Aorta (tissue), 5 donors: ENCODE results near the gene SRSF2. TPM values are rescaled to one million over a fixed set of nuclear protein-coding genes. Genes with fewer than 3 reads are reported as not detected.
"Not testable (repeated sequence)": the region's sequence is repeated elsewhere in the genome, so short reads cannot be mapped to it uniquely, and the experiment has no call there.

Experiments used
- ATAC-seq: fragments of 200-7000 bp; cut with Tn5 transposase; one replicate; pipeline ENCODE4 v1.9.1; 2022; ENCODE audit warnings: moderate library complexity; ENCODE audit not compliant: low FRiP score
- DNase-seq, 2 donors: peaks; one replicate each; pipeline ENCODE4 v3.0.0-alpha.2; 2020
- H3K27ac ChIP-seq, 2 donors: one replicate each; pipeline ENCODE4 v1.5.1; 2013; ENCODE audit warnings: low read length in 2 of 2, mild to moderate bottlenecking in 2 of 2, moderate library complexity in 2 of 2, control low read depth in 1 of 2, inconsistent platforms in 1 of 2, low read depth in 1 of 2
- H3K27me3 ChIP-seq, 2 donors: one replicate each; pipeline ENCODE4 v1.6.1; 2013; ENCODE audit warnings: control low read depth in 1 of 2, low read length in 1 of 2, mild to moderate bottlenecking in 1 of 2, moderate library complexity in 1 of 2; ENCODE audit not compliant: insufficient read depth in 2 of 2, control insufficient read depth in 1 of 2
- H3K36me3 ChIP-seq, 2 donors: one replicate each; pipeline ENCODE4 v1.6.1; 2013; ENCODE audit warnings: control low read depth in 1 of 2, low read length in 1 of 2, mild to moderate bottlenecking in 1 of 2; ENCODE audit not compliant: insufficient read depth in 2 of 2, control insufficient read depth in 1 of 2
- H3K4me1 ChIP-seq, 2 donors: one replicate each; pipeline ENCODE4 v1.6.1; 2013; ENCODE audit warnings: low read length in 2 of 2, control low read depth in 1 of 2, mild to moderate bottlenecking in 1 of 2, moderate library complexity in 1 of 2; ENCODE audit not compliant: insufficient read depth in 2 of 2, control insufficient read depth in 1 of 2
- H3K4me3 ChIP-seq, 2 donors: one replicate each; pipeline ENCODE4 v1.5.1; 2013; ENCODE audit warnings: low read length in 2 of 2, control low read depth in 1 of 2, mild to moderate bottlenecking in 1 of 2
- H3K9me3 ChIP-seq: one replicate; pipeline ENCODE4 v1.6.1; 2013; ENCODE audit warnings: mild to moderate bottlenecking, low read length; ENCODE audit not compliant: control insufficient read depth
- WGBS, 2 donors: extraction: QIAGEN DNeasy Blood & Tissue Kit; methylation state at CpG; one replicate each; pipeline ENCODE4 v1.1.7; 2013; 5-methylcytosine and 5-hydroxymethylcytosine counted together
- intact Hi-C, 2 donors: fragments of 100-400 bp; cut with DNase I; formaldehyde crosslinking; loops; one replicate each; pipeline versions ENCODE4 v1.14.2 to v1.15.0; 2022
- polyA plus RNA-seq, 2 donors: library from polyadenylated mRNA; stranded (reverse); fragments of 200-250 nt; gene quantifications; one replicate each; pipeline ENCODE4 v1.2.3, GENCODE V29; 2013
- total RNA-seq, 2 donors: library from RNA; stranded (reverse); fragmentation: NEBNext Ultra II Directional; extraction: Animal tissue kit (Norgen Biotek cat#: 25700); gene quantifications; one replicate each; pipeline ENCODE4 v1.2.1, GENCODE V29; 2021
- donor health status: healthy with polysubstance abuse.
- donor health status: Bipolar disorder and iron deficiency.
- donor health status: DM: no; HTN: no; CAD: no.
- donor health status: DM: no; HTN: no; CAD: no.
- donor health status: DM: yes; HTN: yes; CAD: no.

The SRSF2 gene
- total and polyA plus RNA-seq, 4 donors: 64.4 to 152 (median 134) TPM

DNA sequence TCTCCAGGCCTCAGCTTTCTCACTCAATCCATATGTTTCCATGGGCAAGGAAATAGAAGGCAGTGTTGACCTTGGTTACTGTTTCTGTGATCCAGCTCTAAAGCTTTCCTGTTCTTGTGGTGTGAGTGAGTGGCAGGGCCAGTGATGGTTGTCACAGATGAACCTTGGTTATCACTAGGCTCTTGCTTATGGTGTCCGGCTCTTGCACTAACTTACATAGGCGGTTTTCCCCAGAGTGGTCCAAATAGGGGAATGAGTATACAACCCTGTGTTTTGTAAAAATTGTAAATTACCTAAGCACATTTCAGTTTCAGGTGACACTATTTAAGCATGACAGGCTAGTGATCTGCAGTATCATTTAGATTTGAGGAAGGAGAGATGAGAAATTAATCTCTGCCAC, 7.6 kb upstream of the SRSF2 start:
- intact Hi-C loops: no loop called here
- Histone ChIP-seq H3K4me1 (no peaks in the 10 kb centered on the region), H3K4me3 (no peak overlapping the region), H3K27me3 (no peaks in the 10 kb centered on the region), H3K27ac (no peak overlapping the region), H3K36me3 (peaks cover 4 to 8% of the 10 kb centered on the region in 2 donors), H3K9me3 (no peaks in the 10 kb centered on the region)
- DNase-seq: no peak
- ATAC-seq: no peak
- WGBS, 2 donors: 72 to 97% methylated on average over 2 of the region's 2 CpGs

DNA sequence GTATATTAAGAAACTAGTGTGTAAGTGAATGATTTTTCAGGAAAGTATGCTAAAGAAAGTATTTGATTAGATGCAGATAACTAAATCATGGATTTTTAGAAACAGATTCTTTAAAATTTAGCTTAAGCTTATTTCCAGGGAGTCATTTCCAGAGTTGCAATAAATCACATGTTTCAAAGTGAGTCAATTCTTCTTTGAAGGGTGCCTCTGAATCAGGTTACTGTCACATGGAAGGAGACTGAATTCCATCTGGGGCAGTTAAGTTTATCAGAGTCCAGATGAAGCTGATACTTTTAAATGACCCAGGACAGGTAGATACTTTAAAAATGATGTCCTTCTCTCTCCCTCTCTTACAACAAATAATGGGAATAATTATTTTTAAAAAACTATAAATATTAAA, 5.8 kb upstream of the SRSF2 start:
- Histone ChIP-seq H3K4me3 (no peak overlapping the region), H3K27me3 (no peaks in the 10 kb centered on the region), H3K9me3 (no peaks in the 10 kb centered on the region), H3K4me1 (no peaks in the 10 kb centered on the region), H3K36me3 (peaks cover 4 to 8% of the 10 kb centered on the region in 2 donors), H3K27ac (no peak overlapping the region)
- DNase-seq (no peak), ATAC-seq (no peak)
- intact Hi-C loops: no loop called here

DNA sequence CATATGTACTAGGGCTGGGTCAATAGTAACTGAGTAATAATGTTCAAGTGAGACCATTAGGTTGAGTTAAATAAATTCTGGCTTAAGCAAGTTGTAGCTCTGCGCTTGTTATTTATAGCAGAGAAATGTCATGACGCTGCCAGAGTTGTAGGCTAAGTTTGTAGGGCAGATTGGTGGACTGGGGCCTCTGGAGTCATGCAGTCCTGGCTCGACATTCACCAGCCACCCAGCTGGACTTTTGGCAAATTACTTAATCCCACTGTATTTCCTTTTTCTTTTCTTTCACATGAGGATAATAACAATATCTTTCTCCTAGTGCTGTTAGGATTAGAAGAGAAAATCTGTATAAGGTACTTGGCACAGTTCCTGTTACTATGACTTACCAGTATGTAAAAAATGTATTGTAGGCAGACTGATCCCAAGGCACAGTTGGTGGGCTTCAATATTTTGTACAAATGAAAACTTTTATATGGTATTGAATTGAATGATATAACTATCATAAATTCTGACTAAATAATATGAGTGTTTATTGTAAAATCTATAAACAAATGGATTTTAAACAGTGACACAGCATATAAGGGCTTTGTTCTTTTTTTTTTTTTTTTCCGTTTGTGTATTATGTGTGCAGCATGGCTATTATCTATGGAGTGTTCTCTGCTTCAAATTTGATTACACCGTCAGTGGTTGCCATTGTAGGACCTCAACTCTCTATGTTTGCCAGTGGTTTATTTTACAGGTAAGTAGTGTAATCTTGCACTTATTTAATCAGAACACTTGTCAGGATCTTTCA, 3.4 kb upstream of the SRSF2 start:
- Histone ChIP-seq H3K27ac (no peak overlapping the region), H3K4me3 (no peak overlapping the region), H3K36me3 (peaks cover 4 to 8% of the 10 kb centered on the region in 2 donors)

DNA sequence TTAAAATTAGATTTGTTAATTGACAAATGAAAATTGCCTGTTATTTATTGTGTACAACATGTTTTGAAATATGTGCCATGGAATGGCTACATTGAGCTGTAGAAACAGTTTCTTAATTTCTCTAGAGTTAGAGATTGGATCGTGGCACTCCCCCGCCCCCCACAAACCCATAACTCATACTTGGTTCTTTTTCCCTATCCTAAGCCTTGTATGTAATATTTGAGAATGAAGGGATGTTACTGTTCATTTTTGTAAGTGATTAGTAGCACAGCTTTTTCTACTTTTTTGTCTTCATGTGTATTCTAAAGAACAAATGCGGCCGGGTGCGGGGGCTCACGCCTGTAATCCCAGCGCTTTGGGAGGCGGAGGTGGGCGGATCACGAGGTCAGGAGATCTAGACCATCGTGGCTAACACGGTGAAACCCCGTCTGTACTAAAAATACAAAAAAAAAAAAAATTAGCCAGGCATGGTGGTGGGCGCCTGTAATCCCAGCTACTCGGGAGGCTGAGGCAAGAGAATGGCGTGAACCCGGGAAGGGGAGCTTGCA, 2.5 kb upstream of the SRSF2 start:
- WGBS, 2 donors: 63 to 67% methylated on average over 17 of the region's 17 CpGs
- H3K4me1 ChIP-seq, H3K27ac ChIP-seq, H3K27me3 ChIP-seq, ATAC-seq, DNase-seq, intact Hi-C loops, H3K36me3 ChIP-seq, H3K4me3 ChIP-seq, H3K9me3 ChIP-seq: not testable (repeated sequence)

More for the DNA sequence above, 3.4 kb upstream of the SRSF2 start:
- ATAC-seq: no peak
- Histone ChIP-seq H3K27me3 (peaks cover 0 to 2% of the 10 kb centered on the region in 2 donors), H3K9me3 (no peaks in the 10 kb centered on the region), H3K4me1 (no peaks in the 10 kb centered on the region)
- intact Hi-C loops: no loop called here
- no peak for DNase-seq
- WGBS, 2 donors: 23% methylated on average over 5 of the region's 5 CpGs

DNA sequence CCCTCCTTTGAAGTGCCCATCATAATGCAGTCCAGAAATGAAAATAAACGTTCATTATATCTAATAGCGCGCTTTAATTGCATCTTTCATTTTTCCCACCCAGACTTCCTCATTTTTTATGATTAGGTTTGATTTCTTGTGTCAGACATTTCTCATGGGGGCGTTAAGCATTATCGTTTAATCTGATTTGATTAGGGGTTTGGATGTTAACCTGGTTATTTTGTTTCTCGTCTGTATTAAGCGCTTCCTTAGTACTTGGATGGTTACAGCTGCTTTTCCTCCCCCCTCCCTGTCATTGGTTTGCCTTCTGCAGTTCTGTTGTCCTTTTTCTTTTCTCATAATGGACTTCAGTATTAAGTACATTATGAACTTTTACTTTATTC, 1.3 kb upstream of the SRSF2 start:
- ATAC-seq: no peak
- Histone ChIP-seq H3K4me3 (peak overlapping the region; percentile 45 to 66), H3K9me3 (no peaks in the 10 kb centered on the region), H3K36me3 (peaks cover 2 to 4% of the 10 kb centered on the region in 2 donors), H3K4me1 (peaks cover 0 to 2% of the 10 kb centered on the region in 2 donors), H3K27me3 (peaks cover 0 to 2% of the 10 kb centered on the region in 2 donors), H3K27ac (peak overlapping the region in 1 of 2 donors; percentile 72)
- no peak for DNase-seq
- intact Hi-C loops: no loop called here
- 0 to 1% methylated on average over 7 of the region's 7 CpGs for WGBS, 2 donors

DNA sequence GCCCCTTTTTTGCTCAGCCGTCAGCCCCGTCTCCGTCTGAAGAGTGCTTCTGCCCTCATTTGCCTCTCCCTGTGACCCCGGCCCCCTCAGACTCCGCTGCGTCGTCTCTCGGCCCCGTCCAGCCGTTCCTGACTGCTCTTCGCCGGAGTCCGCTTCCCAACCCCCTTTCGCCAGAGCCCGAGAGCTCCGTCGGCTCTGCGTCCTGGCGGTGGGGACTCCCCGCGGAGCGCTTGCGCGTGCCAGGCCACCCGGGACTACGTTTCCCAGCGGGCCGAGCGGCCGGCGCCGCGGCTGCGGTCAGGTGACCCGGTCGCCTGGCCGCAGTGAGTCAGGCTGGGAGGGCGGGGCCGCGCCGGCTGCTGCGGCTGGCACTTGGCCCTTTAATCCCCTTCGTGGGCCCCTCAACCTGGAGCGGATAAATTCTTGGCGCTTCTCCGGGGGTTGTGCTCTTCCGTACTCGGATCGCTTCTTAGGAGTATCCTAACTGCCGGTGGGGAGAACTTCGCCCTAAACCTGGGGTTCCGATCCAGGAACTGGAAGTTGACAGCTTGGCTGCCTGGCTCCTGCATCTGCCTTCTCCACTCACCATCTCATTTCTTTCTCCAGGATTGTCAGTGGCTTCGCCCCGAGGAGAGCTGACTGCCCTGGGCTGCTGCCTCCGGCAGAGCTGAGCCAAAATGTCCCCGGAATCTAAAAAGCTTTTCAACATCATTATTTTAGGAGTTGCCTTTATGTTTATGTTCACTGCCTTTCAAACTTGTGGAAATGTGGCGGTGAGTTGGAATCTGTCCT, 741 bp upstream of the SRSF2 start, which contains the start of gene MFSD11:
Gene MFSD11 (plus strand): TSS at position 444 of the 792 bp plus-strand sequence. CDS start 234 bp downstream, at position 678.
- intact Hi-C loops: no loop called here
- DNase-seq (peak; percentile 94 to 97), ATAC-seq (peak; percentile 92)
- H3K9me3 ChIP-seq: no peaks in the 10 kb centered on the region
- H3K27me3 ChIP-seq: peaks cover 0 to 2% of the 10 kb centered on the region in 2 donors
- H3K27ac ChIP-seq: peak within 1 kb of the TSS; percentile 78 to 99
- H3K4me3 ChIP-seq: peak within 1 kb of the TSS; percentile 52 to 87
- peaks cover 0 to 3% of the 10 kb centered on the region in 2 donors for H3K4me1 ChIP-seq
- WGBS, 2 donors: 0% methylated on average over 57 of the region's 57 CpGs
- H3K36me3 ChIP-seq: peaks cover 3 to 4% of the 10 kb centered on the region in 2 donors

DNA sequence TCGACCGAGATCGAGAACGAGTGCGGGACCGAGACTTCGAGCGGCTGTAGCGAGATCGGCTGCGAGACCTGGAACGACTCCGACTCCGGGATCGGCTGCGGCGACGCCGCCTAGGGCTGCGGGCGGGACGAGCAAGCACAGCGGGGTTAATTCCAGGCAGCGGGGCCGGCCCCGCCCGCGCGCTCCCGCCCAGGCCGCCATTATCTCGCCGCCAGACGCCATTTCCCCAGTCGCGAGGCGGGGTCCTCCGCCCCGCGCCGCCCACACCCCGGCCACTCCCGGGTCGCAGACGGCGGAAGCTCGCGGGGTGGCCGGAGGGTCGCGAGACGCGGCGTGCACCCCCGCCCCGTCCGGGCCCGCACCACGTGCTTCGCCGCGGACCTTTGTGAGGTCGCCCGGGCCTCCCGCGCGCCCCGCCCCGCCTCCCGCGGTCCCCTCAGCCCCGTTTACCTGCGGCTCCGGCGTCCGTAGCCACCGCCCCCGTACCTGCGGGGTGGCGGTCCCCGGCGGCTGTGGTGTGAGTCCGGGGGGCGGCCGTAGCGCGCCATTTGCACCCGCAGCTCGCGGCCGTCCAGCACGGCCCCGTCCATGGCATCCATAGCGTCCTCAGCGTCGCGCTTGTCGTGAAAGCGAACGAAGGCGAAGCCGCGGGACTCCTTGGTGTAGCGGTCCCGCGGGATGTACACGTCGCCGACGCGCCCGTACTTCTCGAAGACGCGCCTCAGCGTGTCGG, 616 bp downstream of the SRSF2 start:
- 0 to 1% methylated on average over 46 to 117 of the region's 117 CpGs for WGBS, 2 donors
- Histone ChIP-seq H3K36me3 (peaks cover 3 to 4% of the 10 kb centered on the region in 2 donors), H3K9me3 (no peaks in the 10 kb centered on the region), H3K27ac (peak overlapping the region; percentile 78 to 89), H3K4me1 (peaks cover 0 to 3% of the 10 kb centered on the region in 2 donors), H3K4me3 (peak overlapping the region; percentile 52 to 86), H3K27me3 (peaks cover 0 to 2% of the 10 kb centered on the region in 2 donors)
- ATAC-seq (peak; percentile 78), DNase-seq (peak; percentile 85 to 93)
- intact Hi-C loops: no loop called here
